Fibroblast of mammary gland (primary cell): ENCODE results near the gene MLH3.

Experiments
- DNase-seq: peaks from one replicate; pipeline ENCODE4 v3.0.0-alpha.2; 2010; ENCODE audit warnings: low read depth
- H3K4me3 ChIP-seq: 2 replicates; pipeline ENCODE4 v1.5.1; 2011; ENCODE audit warnings: low read depth, mild to moderate bottlenecking, low read length, moderate library complexity; ENCODE audit not compliant: control insufficient read depth
- CTCF ChIP-seq: conservative IDR thresholded peaks from 2 replicates; pipeline ENCODE4 v1.5.1; 2011; ENCODE audit warnings: low read depth, low read length, inconsistent platforms; ENCODE audit not compliant: control insufficient read depth, insufficient read depth

Gene MLH3

DNA sequence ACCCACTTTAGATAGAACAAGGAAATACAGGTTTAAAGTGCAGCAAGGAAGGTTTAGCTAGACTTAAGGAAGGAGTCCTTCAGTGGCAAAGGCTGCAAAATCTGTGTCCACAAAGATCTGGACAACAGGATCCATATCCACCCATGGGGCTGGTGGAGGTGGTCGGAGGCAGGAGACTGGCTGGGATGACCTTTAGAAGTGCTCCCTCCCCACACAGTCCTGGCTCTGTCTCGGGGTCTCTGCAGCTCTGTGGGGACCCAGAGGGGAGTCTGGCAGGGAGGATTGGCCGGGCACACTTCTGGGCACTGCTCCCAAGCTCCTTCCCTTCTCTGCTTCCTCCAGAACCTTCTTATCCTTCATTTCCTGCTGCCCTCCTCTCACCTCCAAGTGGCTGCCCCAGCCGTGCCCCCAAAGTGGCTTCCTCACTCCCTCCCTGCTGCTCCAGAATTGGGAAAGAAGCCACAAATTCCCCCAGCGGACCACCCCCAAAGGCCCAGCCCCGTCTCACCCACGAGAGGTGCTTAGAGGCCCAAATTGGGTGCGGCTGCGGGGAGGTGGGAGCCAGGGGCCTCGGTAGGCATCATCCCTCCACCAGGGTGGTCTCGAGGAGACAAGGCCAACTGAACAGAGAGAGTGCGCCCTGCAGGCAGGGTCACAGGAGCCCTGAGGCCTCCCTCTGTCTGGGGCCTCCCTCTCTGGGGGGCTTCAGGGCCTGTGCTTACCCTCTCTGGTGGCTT lies 73.9 kb downstream of the MLH3 start:
- H3K4me3 ChIP-seq = no peak overlapping the region
- no peak for DNase-seq
- TF ChIP-seq CTCF = no peak

DNA sequence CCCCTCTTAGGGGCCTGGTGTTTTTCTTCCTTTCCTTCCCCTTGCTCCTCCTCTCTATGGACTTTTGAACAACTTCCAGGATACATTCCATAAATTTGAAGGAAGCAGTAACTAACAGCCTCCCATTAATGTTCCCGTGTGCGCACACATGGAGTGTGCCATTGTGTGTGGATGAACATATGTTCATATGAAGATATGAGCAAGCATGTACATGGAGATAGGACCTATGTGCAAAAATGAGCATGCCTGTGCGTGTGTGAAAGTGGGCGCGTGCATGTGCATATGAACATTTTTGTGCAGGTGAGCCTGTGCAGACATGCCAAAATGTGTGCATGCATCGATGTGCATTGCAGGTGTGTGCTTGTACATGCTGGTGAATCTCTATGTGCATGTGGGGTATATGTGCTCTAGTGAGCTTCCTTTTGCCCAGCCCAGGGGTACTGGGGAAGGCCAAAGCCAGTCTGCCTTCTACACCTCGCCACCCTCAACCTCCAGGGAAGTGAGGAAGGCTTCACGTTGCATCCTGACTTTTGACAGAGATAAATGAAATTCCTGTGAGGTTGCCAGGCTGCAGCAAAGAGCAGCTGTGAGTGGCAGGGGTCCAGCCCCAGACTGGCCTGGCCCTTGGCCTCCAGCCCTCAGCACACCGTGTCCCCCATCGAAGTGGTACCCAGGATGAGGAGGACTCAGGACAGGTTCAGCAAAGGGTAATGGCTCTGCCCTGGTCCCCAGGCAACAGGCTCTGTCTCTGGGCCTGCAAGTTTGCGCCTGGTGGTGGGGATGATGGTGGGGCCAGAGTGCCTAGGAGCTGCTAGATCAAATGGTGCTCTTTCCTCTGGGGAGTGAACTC lies 74.8 kb downstream of the MLH3 start:
- H3K4me3 ChIP-seq = no peak overlapping the region
- DNase-seq = no peak
- no peak for TF ChIP-seq CTCF

- no peak overlapping the region for H3K4me3 ChIP-seq
- DNase-seq = peak; percentile 27
- TF ChIP-seq CTCF = no peak
These were observed 76.0 kb downstream of the MLH3 start for GRCh38 chr14:74975059-74975810.

DNA sequence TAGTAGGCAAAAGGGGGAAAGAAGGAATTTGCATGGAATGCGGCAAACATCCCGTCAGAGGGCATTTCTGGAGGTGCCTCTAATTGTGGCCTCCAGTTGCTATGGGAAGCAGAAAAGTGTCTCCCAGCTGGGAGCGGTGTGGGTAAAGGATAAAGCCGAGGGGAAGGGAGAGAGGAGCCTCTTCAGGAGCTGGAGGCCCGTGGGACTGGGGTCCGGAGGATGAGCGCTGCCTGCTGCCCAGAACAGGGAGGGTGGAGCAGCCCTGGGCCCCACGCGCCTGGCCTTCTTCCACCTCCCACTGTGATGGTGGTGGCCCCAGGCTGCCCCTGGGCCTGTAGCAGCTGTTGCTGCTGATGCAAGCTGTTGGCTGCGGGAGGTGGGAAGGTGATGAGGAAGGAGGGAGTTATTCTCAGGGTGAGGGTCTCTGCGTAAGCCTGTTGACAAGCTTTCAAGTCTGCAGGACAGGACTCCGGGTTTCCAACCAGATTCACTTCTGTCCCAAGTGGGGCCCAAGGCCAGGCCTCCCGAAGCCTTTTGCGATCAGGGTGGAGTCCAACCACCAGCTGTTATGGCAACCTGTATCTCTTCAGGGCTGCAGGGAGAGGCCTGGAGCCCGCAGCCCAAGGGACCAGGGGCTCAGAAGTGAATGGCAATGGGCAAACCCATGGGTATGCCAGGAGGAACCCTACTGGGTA lies 76.8 kb downstream of the MLH3 start:
- no peak for DNase-seq
- no peak overlapping the region for H3K4me3 ChIP-seq

DNA sequence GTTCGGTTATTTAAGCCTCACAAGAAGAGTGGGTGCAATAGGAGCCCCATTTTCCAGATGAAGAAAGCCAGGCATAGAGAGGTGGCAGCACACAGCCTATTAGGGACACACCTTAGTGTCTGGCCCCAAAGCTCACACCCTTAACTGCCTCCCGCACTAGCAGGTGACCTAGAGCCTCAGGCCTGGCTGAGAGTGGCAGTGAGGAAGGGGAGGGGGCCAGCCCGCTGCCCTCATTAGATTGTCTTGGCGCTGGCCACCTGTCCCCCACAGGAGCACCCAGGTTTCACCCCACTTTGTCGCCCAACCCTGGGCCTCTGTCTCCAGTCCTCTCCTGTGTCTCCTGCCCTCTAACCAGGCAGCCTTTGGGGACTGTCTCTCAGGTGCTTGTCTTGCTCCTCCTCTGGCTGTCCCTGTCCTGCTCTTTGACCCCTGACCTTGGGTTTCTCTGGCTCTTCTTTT lies 77.3 kb downstream of the MLH3 start:
- no peak for DNase-seq
- no peak for TF ChIP-seq CTCF

More for the DNA sequence above, 76.8 kb downstream of the MLH3 start:
- no peak for TF ChIP-seq CTCF

GRCh38 chr14:74973003-74973653 lies 78.1 kb downstream of the MLH3 start:
- peak; percentile 14 for DNase-seq
- no peak for TF ChIP-seq CTCF
- no peak overlapping the region for H3K4me3 ChIP-seq

More for the DNA sequence above, 77.3 kb downstream of the MLH3 start:
- H3K4me3 ChIP-seq = no peak overlapping the region
